ENCODE data around the gene NTNG2. TPM values are rescaled to one million over a fixed set of nuclear protein-coding genes. Genes with fewer than 3 reads are reported as not detected.

Gene NTNG2
- total RNA-seq, 1 donor from 2014 or later = 2.5 TPM

DNA sequence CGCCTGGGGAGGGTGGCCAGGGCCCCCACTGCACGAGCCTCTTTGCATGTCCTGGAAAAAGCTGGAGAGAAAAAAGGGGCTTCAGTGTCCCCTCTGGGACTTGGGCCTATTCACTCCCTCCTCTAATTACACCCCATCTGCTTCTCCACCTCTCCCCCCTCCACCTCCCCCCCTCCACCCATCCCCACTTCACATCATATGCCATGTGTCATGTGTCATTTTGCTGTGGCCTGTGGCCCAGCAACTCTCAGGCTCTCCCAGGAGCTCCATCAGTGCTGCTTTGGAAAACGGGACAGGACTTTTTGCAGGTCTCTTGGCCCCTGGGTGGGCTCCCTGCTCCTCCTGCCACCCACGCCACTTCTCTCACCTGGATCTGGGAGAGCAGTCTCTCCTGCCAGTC lies 68.7 kb downstream of the NTNG2 start:
- H3K9ac ChIP-seq (ENCODE audit: low read length) = no peak overlapping the region
- Mint-ChIP-seq H3K9me3 (ENCODE audit: unreplicated experiment) (no peaks in the 10 kb centered on the region), H3K4me3 (ENCODE audit: unreplicated experiment) (no peak overlapping the region), H3K27ac (ENCODE audit: unreplicated experiment) (no peak overlapping the region), H3K27me3 (ENCODE audit: low read depth, unreplicated experiment) (peaks cover 63% of the 10 kb centered on the region), H3K36me3 (ENCODE audit: low read depth, unreplicated experiment) (peaks cover 2% of the 10 kb centered on the region), H3K4me1 (ENCODE audit: low read depth, unreplicated experiment) (no peaks in the 10 kb centered on the region)
- no peak overlapping the region for H2AFZ ChIP-seq (ENCODE audit: low read depth, low read length)
- no peak overlapping the region for H3K4me2 ChIP-seq (ENCODE audit: low read length)
- H3K27ac ChIP-seq (ENCODE audit: low read depth, low read length) = no peak overlapping the region
- H3K4me1 ChIP-seq (ENCODE audit: insufficient read depth, low read length) = no peaks in the 10 kb centered on the region
- no peaks in the 10 kb centered on the region for H3K79me2 ChIP-seq (ENCODE audit: insufficient read depth, low read length)
- FAIRE-seq (no peak), DNase-seq (ENCODE audit: low read depth) (no peak)
- H3K9me3 ChIP-seq (ENCODE audit: insufficient read depth, low read depth, low read length) = no peaks in the 10 kb centered on the region
- no peaks in the 10 kb centered on the region for H3K36me3 ChIP-seq (ENCODE audit: insufficient read depth, low read length)
- TF ChIP-seq, protein P1, sequence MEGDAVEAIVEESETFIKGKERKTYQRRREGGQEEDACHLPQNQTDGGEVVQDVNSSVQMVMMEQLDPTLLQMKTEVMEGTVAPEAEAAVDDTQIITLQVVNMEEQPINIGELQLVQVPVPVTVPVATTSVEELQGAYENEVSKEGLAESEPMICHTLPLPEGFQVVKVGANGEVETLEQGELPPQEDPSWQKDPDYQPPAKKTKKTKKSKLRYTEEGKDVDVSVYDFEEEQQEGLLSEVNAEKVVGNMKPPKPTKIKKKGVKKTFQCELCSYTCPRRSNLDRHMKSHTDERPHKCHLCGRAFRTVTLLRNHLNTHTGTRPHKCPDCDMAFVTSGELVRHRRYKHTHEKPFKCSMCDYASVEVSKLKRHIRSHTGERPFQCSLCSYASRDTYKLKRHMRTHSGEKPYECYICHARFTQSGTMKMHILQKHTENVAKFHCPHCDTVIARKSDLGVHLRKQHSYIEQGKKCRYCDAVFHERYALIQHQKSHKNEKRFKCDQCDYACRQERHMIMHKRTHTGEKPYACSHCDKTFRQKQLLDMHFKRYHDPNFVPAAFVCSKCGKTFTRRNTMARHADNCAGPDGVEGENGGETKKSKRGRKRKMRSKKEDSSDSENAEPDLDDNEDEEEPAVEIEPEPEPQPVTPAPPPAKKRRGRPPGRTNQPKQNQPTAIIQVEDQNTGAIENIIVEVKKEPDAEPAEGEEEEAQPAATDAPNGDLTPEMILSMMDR (IDR thresholded peaks at IDR 0.05; ENCODE audit: insufficient read depth, low read depth, low read length) = no peak
- no peak for TF ChIP-seq EZH2 (IDR thresholded peaks at IDR 0.05; ENCODE audit: insufficient read depth, low read length)
- peaks cover 11% of the 10 kb centered on the region for H4K20me1 ChIP-seq (ENCODE audit: insufficient read depth, low read length)
- H3K27me3 ChIP-seq (ENCODE audit: insufficient read depth, low read length) = peaks cover 28% of the 10 kb centered on the region
- H3K4me3 ChIP-seq (ENCODE audit: insufficient read depth, low read depth, low read length) = no peak overlapping the region

DNA sequence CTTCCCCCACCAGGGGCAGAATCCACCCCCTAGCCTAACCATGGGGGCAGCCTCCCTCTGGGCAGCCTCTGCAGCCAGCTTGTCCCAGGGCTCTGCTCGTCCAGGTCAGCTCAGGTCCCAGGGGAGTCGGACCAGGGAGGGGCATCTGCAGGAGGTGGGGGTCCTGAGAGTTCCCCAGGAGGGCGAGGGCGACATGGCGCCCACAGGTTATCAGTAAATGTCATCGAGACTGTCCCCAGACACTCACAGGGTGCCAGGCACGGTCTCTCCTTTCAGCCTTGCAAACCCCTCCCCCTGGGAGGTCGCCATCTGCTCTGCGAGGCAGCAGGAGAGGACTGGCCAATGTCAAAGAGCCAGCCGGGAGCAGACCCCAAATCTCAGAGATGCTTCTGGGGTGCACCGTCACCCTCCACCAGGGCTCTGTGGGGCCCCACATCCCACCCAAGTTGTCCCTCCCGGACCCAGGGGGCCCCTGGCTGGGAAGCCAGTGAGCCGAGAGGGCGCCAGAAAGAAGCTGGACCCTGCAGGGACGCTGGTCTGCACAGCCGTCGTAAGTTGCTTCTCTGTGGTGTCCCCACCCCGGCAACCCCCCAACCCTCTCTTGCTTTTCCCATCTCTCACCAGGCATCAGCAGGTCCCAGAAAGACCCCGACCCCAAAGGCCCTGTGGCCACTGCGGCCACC lies 69.3 kb downstream of the NTNG2 start:
- FAIRE-seq (no peak), DNase-seq (ENCODE audit: low read depth) (no peak)
- H3K27me3 ChIP-seq (ENCODE audit: insufficient read depth, low read length) = peaks cover 23% of the 10 kb centered on the region
- no peak overlapping the region for H3K9ac ChIP-seq (ENCODE audit: low read length)
- H3K36me3 ChIP-seq (ENCODE audit: insufficient read depth, low read length) = no peaks in the 10 kb centered on the region
- H3K4me3 ChIP-seq (ENCODE audit: insufficient read depth, low read depth, low read length) = no peak overlapping the region
- peaks cover 62% of the 10 kb centered on the region for H3K27me3 Mint-ChIP-seq (ENCODE audit: low read depth, unreplicated experiment)
- peaks cover 2% of the 10 kb centered on the region for H3K36me3 Mint-ChIP-seq (ENCODE audit: low read depth, unreplicated experiment)
- H3K9me3 Mint-ChIP-seq (ENCODE audit: unreplicated experiment) = no peaks in the 10 kb centered on the region
- H4K20me1 ChIP-seq (ENCODE audit: insufficient read depth, low read length) = peaks cover 11% of the 10 kb centered on the region
- no peaks in the 10 kb centered on the region for H3K4me1 ChIP-seq (ENCODE audit: insufficient read depth, low read length)
- TF ChIP-seq, protein P1 (IDR thresholded peaks at IDR 0.05; ENCODE audit: insufficient read depth, low read depth, low read length) = no peak
- no peak for TF ChIP-seq EZH2 (IDR thresholded peaks at IDR 0.05; ENCODE audit: insufficient read depth, low read length)
- no peak overlapping the region for H2AFZ ChIP-seq (ENCODE audit: low read depth, low read length)
- H3K9me3 ChIP-seq (ENCODE audit: insufficient read depth, low read depth, low read length) = no peaks in the 10 kb centered on the region
- H3K4me1 Mint-ChIP-seq (ENCODE audit: low read depth, unreplicated experiment) = no peaks in the 10 kb centered on the region
- no peak overlapping the region for H3K4me3 Mint-ChIP-seq (ENCODE audit: unreplicated experiment)
- no peak overlapping the region for H3K27ac ChIP-seq (ENCODE audit: low read depth, low read length)
- H3K27ac Mint-ChIP-seq (ENCODE audit: unreplicated experiment) = no peak overlapping the region
- H3K4me2 ChIP-seq (ENCODE audit: low read length) = no peak overlapping the region
- no peaks in the 10 kb centered on the region for H3K79me2 ChIP-seq (ENCODE audit: insufficient read depth, low read length)

DNA sequence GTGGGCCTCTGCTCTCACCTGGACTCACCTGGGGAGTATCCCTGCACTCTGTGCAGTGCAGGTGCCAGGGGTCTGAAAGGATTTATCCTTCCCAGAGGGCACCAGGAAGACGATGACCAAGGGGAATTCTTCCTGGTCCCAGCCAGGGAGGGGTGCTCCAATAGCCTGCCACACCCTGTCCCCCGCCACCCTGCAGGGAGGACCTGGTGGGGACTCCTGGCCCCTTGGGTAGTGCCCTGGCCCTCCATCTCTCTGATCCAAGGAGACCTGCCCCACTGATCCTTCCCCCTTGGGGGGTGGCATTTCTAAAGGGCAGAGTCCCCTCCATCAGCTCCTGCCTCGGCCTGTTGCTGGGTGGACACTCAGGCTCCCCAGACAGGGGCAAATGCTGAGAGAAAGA lies 70.7 kb downstream of the NTNG2 start:
- H3K27ac ChIP-seq (ENCODE audit: low read depth, low read length) = no peak overlapping the region
- H2AFZ ChIP-seq (ENCODE audit: low read depth, low read length) = no peak overlapping the region
- no peaks in the 10 kb centered on the region for H3K79me2 ChIP-seq (ENCODE audit: insufficient read depth, low read length)
- H4K20me1 ChIP-seq (ENCODE audit: insufficient read depth, low read length) = peaks cover 15% of the 10 kb centered on the region
- H3K9me3 ChIP-seq (ENCODE audit: insufficient read depth, low read depth, low read length) = no peaks in the 10 kb centered on the region
- H3K9ac ChIP-seq (ENCODE audit: low read length) = no peak overlapping the region
- no peak overlapping the region for H3K4me3 ChIP-seq (ENCODE audit: insufficient read depth, low read depth, low read length)
- H3K4me2 ChIP-seq (ENCODE audit: low read length) = no peak overlapping the region
- H3K36me3 ChIP-seq (ENCODE audit: insufficient read depth, low read length) = no peaks in the 10 kb centered on the region
- no peaks in the 10 kb centered on the region for H3K4me1 ChIP-seq (ENCODE audit: insufficient read depth, low read length)
- Mint-ChIP-seq H3K4me1 (ENCODE audit: low read depth, unreplicated experiment) (no peaks in the 10 kb centered on the region), H3K9me3 (ENCODE audit: unreplicated experiment) (no peaks in the 10 kb centered on the region), H3K36me3 (ENCODE audit: low read depth, unreplicated experiment) (peaks cover 2% of the 10 kb centered on the region), H3K27ac (ENCODE audit: unreplicated experiment) (no peak overlapping the region), H3K27me3 (ENCODE audit: low read depth, unreplicated experiment) (peaks cover 66% of the 10 kb centered on the region), H3K4me3 (ENCODE audit: unreplicated experiment) (no peak overlapping the region)
- FAIRE-seq = no peak
- peaks cover 24% of the 10 kb centered on the region for H3K27me3 ChIP-seq (ENCODE audit: insufficient read depth, low read length)
- TF ChIP-seq, protein P1 (IDR thresholded peaks at IDR 0.05; ENCODE audit: insufficient read depth, low read depth, low read length) = no peak
- TF ChIP-seq EZH2 (IDR thresholded peaks at IDR 0.05; ENCODE audit: insufficient read depth, low read length) = no peak
- DNase-seq (ENCODE audit: low read depth) = no peak
